HG02571 (cell line): ENCODE results near the gene SHISAL2B.
"Not testable (repeated sequence)": the region's sequence is repeated elsewhere in the genome, so short reads cannot be mapped to it uniquely, and the experiment has no call there.

ENCODE experiments used
- ATAC-seq: cut with Tn5 transposase; IDR thresholded peaks from one replicate; pipeline ENCODE4 v1.9.1; 2021; ENCODE audit warnings: mild to moderate bottlenecking, moderate library complexity; ENCODE audit not compliant: unreplicated experiment

Gene SHISAL2B

GRCh38 chr5:64690417-64691151 is at the start of gene SHISAL2B:
SHISAL2B (plus strand) TSS chr5:64690503; CDS start chr5:64690624, 121 bp downstream.
- ATAC-seq, result no peak

- no peak for ATAC-seq
Measured at GRCh38 chr5:64644831-64645230, 45.5 kb upstream of the SHISAL2B start.

GRCh38 chr5:64646169-64646568 is 44.1 kb upstream of the SHISAL2B start:
- no peak for ATAC-seq

- no peak for ATAC-seq
Measured at GRCh38 chr5:64649512-64649911, 40.8 kb upstream of the SHISAL2B start.

GRCh38 chr5:64653766-64654560 is 36.3 kb upstream of the SHISAL2B start:
- no peak for ATAC-seq

GRCh38 chr5:64654561-64654938 is 35.8 kb upstream of the SHISAL2B start:
- no peak for ATAC-seq

- ATAC-seq, result no peak
Measured at GRCh38 chr5:64655596-64655995, 34.7 kb upstream of the SHISAL2B start.

- no peak for ATAC-seq
Measured at GRCh38 chr5:64659289-64659688, 31.0 kb upstream of the SHISAL2B start.

GRCh38 chr5:64663181-64663580 is 27.1 kb upstream of the SHISAL2B start:
- not testable (repeated sequence) for ATAC-seq

- ATAC-seq, result no peak
Measured at GRCh38 chr5:64665243-64665642, 25.1 kb upstream of the SHISAL2B start.

- no peak for ATAC-seq
Measured at GRCh38 chr5:64666078-64666477, 24.2 kb upstream of the SHISAL2B start.

- ATAC-seq, result no peak
Measured at GRCh38 chr5:64667068-64667467, 23.2 kb upstream of the SHISAL2B start.

GRCh38 chr5:64670277-64670676 is 20.0 kb upstream of the SHISAL2B start:
- no peak for ATAC-seq

- ATAC-seq, result no peak
Measured at GRCh38 chr5:64671678-64672077, 18.6 kb upstream of the SHISAL2B start.

GRCh38 chr5:64678374-64678773 is 11.9 kb upstream of the SHISAL2B start:
- no peak for ATAC-seq

- no peak for ATAC-seq
Measured at GRCh38 chr5:64680289-64680688, 10.0 kb upstream of the SHISAL2B start.

GRCh38 chr5:64682608-64683007 is 7.7 kb upstream of the SHISAL2B start:
- no peak for ATAC-seq

- no peak for ATAC-seq
Measured at GRCh38 chr5:64685866-64686265, 4.4 kb upstream of the SHISAL2B start.

GRCh38 chr5:64688391-64688790 is 1.9 kb upstream of the SHISAL2B start:
- ATAC-seq, result no peak

GRCh38 chr5:64688965-64689364 is 1.3 kb upstream of the SHISAL2B start:
- no peak for ATAC-seq

GRCh38 chr5:64690104-64690416 is 243 bp upstream of the SHISAL2B start:
- no peak for ATAC-seq

GRCh38 chr5:64691291-64691690 is 988 bp downstream of the SHISAL2B start:
- no peak for ATAC-seq
